AG10803 (cell line): ENCODE data around the gene SETBP1.

Experiments used
- DNase-seq: peaks from one replicate; pipeline ENCODE4 v3.0.0; 2010; ENCODE audit warnings: low read depth
- H3K4me3 ChIP-seq: 2 replicates; pipeline ENCODE4 v1.5.1; 2011; ENCODE audit warnings: mild to moderate bottlenecking, low read length, control low read depth
- TF ChIP-seq, protein P1 (sequence below): conservative IDR thresholded peaks from 2 replicates; pipeline ENCODE4 v1.5.1; 2011; ENCODE audit warnings: mild to moderate bottlenecking, low read length, control low read depth, inconsistent platforms

SETBP1 gene

DNA sequence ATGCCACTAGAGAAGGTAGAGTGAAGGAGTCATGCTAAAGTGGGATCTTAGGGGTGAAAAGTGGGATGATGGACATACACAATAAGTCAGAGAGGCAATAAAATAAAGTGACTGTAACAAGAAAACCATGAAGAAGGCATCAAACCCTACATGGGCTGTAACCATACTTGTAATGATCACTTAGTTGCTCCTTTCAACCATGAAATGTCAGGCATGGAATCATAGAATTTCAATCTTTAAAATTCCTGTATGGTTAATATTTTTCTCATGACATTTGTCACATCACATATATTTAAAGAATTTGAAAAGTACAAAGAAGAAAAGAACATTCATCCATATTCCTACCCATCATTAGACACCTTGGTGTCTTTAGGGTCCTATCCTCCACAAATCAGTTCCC lies 20.9 kb upstream of the SETBP1 start:
- no peak for DNase-seq
- TF ChIP-seq, protein P1, sequence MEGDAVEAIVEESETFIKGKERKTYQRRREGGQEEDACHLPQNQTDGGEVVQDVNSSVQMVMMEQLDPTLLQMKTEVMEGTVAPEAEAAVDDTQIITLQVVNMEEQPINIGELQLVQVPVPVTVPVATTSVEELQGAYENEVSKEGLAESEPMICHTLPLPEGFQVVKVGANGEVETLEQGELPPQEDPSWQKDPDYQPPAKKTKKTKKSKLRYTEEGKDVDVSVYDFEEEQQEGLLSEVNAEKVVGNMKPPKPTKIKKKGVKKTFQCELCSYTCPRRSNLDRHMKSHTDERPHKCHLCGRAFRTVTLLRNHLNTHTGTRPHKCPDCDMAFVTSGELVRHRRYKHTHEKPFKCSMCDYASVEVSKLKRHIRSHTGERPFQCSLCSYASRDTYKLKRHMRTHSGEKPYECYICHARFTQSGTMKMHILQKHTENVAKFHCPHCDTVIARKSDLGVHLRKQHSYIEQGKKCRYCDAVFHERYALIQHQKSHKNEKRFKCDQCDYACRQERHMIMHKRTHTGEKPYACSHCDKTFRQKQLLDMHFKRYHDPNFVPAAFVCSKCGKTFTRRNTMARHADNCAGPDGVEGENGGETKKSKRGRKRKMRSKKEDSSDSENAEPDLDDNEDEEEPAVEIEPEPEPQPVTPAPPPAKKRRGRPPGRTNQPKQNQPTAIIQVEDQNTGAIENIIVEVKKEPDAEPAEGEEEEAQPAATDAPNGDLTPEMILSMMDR, result no peak
- H3K4me3 ChIP-seq, result no peak overlapping the region

DNA sequence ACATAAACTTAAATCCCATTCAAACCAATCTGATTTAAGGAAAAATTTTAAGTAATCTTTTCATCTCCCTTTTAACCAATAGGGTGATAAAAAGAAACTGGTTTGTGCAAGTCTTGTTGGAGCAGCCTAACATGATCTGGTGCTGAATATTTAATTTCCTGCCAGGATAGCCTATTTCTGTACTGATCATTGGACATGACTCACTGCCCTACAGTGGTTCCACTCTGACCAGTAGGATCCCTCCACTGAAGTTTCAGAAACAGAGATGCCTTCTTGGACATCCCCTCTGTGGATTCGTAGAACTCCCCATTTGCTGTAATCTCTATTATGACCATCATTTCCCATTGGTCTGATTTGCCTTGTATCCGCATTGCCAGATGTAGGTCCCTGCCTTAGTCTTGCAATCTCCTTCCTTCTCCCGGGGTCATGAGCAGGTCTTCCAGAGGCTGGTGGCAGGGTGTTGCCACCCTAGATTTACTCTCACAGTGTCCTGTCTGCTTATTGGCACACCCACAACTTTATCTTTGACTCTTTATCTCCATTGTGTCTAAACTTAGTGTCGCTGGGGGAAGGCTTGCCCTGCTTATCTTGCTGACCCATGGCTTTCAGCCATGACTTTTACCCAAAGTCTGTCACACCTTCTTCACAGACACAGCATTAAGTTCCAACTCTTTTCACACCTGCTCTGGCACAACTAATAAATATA lies 12.3 kb upstream of the SETBP1 start:
- H3K4me3 ChIP-seq, result no peak overlapping the region
- TF ChIP-seq, protein P1, result no peak
- DNase-seq, result no peak

DNA sequence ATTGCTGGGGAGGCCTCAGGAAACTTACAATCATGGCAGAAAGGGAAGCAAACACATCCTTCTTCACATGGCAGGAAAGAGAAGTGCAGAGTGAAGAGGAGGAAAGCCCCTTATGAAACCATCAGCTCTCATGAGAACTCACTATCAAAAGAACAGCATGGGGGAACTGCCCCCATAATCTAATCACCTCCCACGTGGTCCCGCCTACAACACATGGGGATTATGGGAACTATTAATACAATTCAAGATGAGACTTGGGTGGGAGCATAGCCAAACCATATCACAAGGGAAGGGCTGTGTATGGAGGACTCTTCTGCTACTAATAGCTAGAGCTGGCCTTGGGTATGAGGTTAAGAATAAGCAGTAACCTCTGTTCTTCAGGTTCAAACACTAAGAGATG lies 8.8 kb upstream of the SETBP1 start:
- H3K4me3 ChIP-seq, result no peak overlapping the region
- TF ChIP-seq, protein P1, result no peak
- DNase-seq, result no peak

DNA sequence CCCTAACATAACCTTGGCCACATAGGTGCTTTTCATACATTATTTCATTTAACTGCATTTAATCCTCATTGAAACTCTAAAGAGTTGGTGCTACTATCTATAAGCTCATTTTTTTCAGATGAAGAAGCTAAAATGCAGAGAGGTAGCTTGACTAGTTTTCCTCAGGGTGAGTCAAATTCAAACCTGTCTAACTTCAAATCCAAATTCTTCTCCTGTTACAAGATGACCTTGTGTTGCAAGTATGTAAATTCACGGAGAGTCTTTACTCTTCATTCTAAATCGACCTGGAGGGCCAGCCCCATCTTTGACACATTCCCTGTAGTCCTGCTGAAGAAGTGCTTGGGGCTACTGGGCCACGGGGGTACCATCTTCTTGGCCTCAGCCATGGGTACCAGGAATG lies 8.2 kb upstream of the SETBP1 start:
- TF ChIP-seq, protein P1, result no peak
- no peak for DNase-seq

DNA sequence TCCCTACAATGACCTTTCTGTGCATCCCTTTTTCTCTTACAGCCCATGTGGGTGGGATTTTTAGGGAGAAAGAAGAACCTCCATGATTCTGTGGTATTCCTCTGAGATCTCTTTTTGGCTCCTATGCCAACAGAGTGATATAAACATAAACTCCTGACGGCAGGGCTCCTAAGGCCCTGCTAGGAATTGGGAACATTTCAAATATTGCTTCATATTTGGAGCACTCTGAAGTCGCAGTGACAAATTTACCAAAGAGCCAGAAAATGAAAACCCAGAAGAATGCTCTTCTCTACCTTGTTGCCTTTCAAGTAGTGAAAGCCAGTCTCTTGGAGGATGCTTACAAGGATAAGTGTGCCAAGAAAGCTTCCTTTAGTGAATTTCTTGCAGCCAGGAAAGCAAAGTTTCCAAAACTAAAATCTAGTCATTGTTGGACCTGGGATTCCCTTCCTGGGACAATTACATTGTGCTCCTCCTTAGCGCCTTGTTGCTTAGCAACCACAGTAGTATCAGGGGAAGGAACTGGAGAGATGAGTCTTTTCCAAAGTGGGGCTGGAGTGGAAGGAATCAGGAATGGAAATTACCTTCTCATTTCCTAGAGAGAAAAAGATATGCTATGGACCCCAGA lies 7.3 kb upstream of the SETBP1 start:
- TF ChIP-seq, protein P1, result no peak
- DNase-seq, result no peak
- H3K4me3 ChIP-seq, result no peak overlapping the region

More for the DNA sequence above, 8.2 kb upstream of the SETBP1 start:
- H3K4me3 ChIP-seq, result no peak overlapping the region

DNA sequence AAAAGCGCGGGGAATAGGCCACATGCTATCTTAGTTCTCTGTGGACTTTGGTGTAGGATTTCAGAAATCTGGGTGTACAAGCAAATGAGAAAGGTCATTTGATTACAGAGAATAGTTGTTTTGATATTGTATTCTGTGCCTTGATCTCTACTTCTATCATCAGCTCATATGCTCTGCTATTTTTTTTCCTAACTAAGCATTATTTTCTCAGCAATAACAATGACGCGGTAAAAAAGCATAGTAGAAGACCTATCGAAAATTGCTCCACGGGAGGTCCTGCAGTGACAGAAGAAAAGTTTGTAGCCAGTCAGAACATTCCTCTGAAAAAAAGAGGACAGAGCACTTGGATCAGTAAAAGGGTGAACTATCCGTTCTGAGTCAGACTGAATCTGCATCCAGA lies 2.8 kb upstream of the SETBP1 start:
- H3K4me3 ChIP-seq, result no peak overlapping the region
- TF ChIP-seq, protein P1, result no peak
- no peak for DNase-seq

DNA sequence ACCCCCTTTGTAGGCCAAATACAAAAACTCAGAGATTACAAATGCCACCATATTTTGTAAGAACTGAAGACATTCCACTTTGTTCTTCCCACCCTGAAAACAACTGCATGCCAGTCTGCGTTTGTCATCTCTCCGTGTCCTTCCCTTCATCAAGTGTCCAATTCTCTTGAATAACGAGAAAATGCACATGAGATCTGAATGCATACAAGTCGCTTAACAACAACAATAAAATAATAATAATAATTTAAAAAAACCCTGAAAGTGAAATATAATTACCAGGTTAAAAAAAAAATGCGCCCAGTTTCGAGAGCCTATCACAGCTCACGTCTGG lies 2.0 kb upstream of the SETBP1 start:
- no peak for DNase-seq
- TF ChIP-seq, protein P1, result no peak
- peak overlapping the region; percentile 78 for H3K4me3 ChIP-seq
